Sigmoid colon (tissue), 4 donors: ENCODE measurements around the gene SLC39A9.
A peak's percentile ranks its signal among the peaks of the same experiment; 100 is the strongest.

Experiments used
- POLR2A ChIP-seq, 2 donors: fragments of 450-650 bp; IDR thresholded peaks; one replicate each; pipeline ENCODE4 v1.6.1; 2016; ENCODE audit warnings: antibody characterized with exemption in 2 of 2, mild to moderate bottlenecking in 2 of 2, moderate library complexity in 2 of 2
- POLR2AphosphoS5 ChIP-seq, 4 donors: sonication (generic); formaldehyde crosslinking; IDR thresholded peaks; one replicate each; pipeline ENCODE4 v1.6.1; 2017; ENCODE audit warnings: antibody characterized with exemption in 4 of 4

DNA sequence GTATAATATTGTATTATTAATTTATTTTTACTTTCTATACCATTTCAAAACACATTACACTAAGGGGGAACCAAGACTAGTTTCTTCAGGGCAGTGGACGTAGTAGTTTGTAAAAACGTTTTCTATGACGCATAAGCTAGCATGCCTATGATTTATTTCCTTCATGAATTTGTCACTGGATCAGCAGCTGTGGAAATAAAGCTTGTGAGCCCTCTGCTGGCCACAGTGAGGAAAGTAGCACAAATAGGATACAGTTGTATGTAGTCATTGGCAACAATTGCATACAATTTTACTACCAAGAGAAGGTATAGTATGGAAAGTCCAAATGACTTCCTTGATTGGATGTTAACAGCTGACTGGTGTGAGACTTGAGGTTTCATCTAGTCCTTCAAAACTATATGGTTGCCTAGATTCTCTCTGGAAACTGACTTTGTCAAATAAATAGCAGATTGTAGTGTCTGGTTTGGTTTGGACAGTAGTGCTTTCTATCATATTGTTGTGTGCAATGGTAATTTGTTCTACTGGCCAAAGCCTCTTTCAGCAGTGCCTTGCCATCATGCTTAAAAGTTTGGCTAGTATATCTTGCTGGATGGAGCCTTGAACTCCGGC lies 61.7 kb downstream of the SLC39A9 start:
- TF ChIP-seq POLR2AphosphoS5 (IDR thresholded peaks at IDR 0.05) = peak in 3 of 4 donors; percentile 40 to 60 (median 57)
- no peak for TF ChIP-seq POLR2A (IDR thresholded peaks at IDR 0.05)
